Erythroblast (primary cell): ENCODE measurements around the gene PCDH1.
"Not testable (repeated sequence)": the region's sequence is repeated elsewhere in the genome, so short reads cannot be mapped to it uniquely, and the experiment has no call there.

Experiments used
- GATA1 ChIP-seq: IDR thresholded peaks from 2 replicates; pipeline ENCODE4 v1.6.1; 2011; ENCODE audit warnings: low read depth, mild to moderate bottlenecking, control low read depth, low read length, moderate library complexity
- POLR2A ChIP-seq: IDR thresholded peaks from 2 replicates; pipeline ENCODE4 v1.6.1; 2011; ENCODE audit warnings: mild to moderate bottlenecking, low read length

DNA sequence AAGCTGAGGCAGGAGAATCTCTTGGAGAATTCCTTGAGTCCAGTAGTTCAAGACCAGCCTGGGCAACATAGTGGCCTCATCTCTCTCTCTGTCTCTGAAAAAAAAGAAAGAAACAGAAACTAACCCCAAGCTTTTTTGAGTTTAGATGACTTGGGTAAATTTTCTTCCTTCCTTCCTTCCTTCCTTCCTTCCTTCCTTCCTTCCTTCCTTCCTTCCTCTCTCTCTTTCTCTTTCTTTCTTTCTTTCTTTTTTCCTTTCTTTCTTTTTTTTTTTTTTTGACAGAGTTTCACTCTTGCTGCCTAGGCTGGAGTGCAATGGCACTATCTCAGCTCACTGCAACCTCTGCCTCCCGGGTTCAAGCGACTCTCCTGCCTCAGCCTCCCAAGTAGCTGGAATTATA lies 12.2 kb upstream of the PCDH1 start:
- not testable (repeated sequence) for TF ChIP-seq POLR2A, GATA1
